NB4 (cell line): ENCODE results near the gene CLBA1.

Source experiments
- DNase-seq: peaks from one replicate; pipeline ENCODE4 v3.0.0; 2010; ENCODE audit warnings: low read depth
- H3K4me3 ChIP-seq: one replicate; pipeline ENCODE4 v1.5.1; 2011; ENCODE audit warnings: mild to moderate bottlenecking, low read depth, low read length, moderate library complexity
- CTCF ChIP-seq: IDR thresholded peaks from one replicate; pipeline ENCODE4 v1.5.1; 2012; ENCODE audit warnings: low read depth, low read length
- MAX ChIP-seq: IDR thresholded peaks from 2 replicates; pipeline ENCODE4 v1.6.1; 2011; ENCODE audit warnings: low read depth, low read length
- MYC ChIP-seq: IDR thresholded peaks from 2 replicates; pipeline ENCODE4 v1.6.1; 2011; ENCODE audit warnings: low read depth, low read length
- POLR2A ChIP-seq: IDR thresholded peaks from 2 replicates; pipeline ENCODE4 v1.6.1; 2011; ENCODE audit warnings: mild to moderate bottlenecking; ENCODE audit not compliant: insufficient read length; ENCODE audit errors: extremely low read depth

CLBA1 gene

DNA sequence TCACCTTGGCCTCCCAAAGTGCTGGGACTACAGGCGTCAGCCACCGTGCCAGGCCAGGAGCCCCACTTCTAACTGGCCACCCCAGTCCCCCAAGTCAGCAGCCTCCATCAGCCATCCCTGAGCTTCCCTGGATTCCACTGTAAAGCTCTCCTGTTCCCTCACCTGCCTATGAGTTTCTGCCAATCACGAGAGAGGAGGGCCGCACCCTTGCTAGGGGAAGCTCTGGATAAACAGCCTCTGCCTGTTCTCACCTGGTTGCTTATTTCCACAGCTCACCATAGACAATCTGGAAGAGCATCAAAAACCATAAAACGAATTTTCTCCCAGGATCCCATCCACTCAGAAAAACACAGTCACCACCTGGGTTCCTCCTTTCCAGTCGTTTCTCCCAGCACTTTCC lies 30.3 kb downstream of the CLBA1 start:
- no peak for TF ChIP-seq MAX
- TF ChIP-seq CTCF: no peak
- TF ChIP-seq POLR2A: no peak
- TF ChIP-seq MYC: no peak
- H3K4me3 ChIP-seq: no peak overlapping the region
- no peak for DNase-seq

- H3K4me3 ChIP-seq: peak overlapping the region; percentile 30
- TF ChIP-seq POLR2A (no peak), MAX (no peak), CTCF (no peak)
- peak; percentile 60 for DNase-seq
These were observed 32.8 kb downstream of the CLBA1 start for GRCh38 chr14:105018414-105018813.

- TF ChIP-seq MYC: no peak
- peak; percentile 65 for DNase-seq
- peak overlapping the region; percentile 78 for H3K4me3 ChIP-seq
These were observed 34.5 kb downstream of the CLBA1 start for GRCh38 chr14:105019861-105020814.

DNA sequence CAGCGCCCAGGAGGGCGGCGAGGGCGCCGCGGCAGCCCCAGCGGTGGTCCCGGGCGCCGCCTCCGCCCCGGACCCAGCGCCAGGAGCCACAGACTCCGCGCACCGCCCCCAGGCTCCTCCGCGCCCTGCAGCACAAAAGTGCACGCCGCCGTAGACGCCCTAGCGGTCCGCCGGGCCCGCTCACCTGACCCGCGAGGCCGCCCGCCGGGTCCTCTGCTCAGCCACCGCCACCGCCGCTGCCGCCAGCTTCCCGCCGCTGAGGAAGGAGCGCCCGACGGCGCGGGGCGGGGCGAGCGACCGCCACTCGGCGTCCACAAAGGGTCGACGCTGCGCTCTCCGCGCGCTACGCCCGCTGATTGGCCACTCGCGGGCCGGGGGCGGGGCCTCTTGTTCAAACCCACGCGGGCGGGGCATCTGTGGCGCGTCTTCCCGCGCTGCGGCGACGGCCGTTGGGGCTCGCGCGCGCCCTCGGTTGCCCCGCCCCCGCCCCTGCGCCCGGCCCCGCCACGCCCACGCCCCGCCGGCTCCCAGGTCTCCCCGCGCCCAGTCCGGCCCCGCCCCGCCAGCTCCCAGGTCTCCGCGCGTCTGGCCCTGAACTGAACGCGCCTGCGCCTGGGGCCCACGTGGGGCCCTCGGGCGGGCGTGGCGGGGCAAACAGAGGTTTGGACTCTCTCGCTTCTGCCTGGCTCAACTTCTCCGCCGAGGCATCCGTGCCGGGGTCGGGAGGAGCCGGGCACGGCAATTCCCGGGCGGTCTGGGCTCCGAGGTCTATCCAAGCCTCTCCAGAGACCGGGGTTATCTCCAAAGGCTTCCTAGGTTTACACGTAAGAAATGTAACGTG lies 35.4 kb downstream of the CLBA1 start, which contains the start of gene CDCA4:
CDCA4 (minus strand) TSS at position 269 of the 841 bp plus-strand sequence. CDS start 9,154 bp downstream, outside the sequence.
- peak; percentile 96 for DNase-seq
- peak within 1 kb of the TSS; percentile 81 for H3K4me3 ChIP-seq
- no peak for TF ChIP-seq CTCF
- TF ChIP-seq MYC: peak; percentile 92
- TF ChIP-seq POLR2A: peak; percentile 84
- peak; percentile 91 for TF ChIP-seq MAX

GRCh38 chr14:105021656-105022275 lies 36.2 kb downstream of the CLBA1 start:
- TF ChIP-seq POLR2A (no peak), CTCF (peak; percentile 11)
- H3K4me3 ChIP-seq: peak overlapping the region; percentile 81
- peak; percentile 76 for DNase-seq

- no peak for TF ChIP-seq CTCF
- TF ChIP-seq POLR2A: no peak
- TF ChIP-seq MYC: no peak
- TF ChIP-seq MAX: no peak
- DNase-seq: no peak
- peak overlapping the region; percentile 81 for H3K4me3 ChIP-seq
These were observed 36.7 kb downstream of the CLBA1 start for GRCh38 chr14:105022276-105022670.
